ENCODE data around the gene CIDEA.
"Not testable (repeated sequence)": the region's sequence is repeated elsewhere in the genome, so short reads cannot be mapped to it uniquely, and the experiment has no call there.

The CIDEA gene

GRCh38 chr18:12239431-12239830, 14.7 kb upstream of the CIDEA start:
- DNase-seq: peak; percentile 56

GRCh38 chr18:12242658-12243260, 11.4 kb upstream of the CIDEA start:
- DNase-seq: no peak

GRCh38 chr18:12243272-12243671, 10.9 kb upstream of the CIDEA start:
- not testable (repeated sequence) for DNase-seq

GRCh38 chr18:12245793-12246135, 8.4 kb upstream of the CIDEA start:
- DNase-seq: no peak

GRCh38 chr18:12246849-12247808, 7.0 kb upstream of the CIDEA start:
- peak; percentile 20 for DNase-seq

- no peak for DNase-seq
These were observed 6.2 kb upstream of the CIDEA start for GRCh38 chr18:12247946-12248345.

GRCh38 chr18:12248926-12249720, 5.0 kb upstream of the CIDEA start:
- DNase-seq: no peak

GRCh38 chr18:12251311-12251710, 2.9 kb upstream of the CIDEA start:
- DNase-seq: no peak

GRCh38 chr18:12252061-12252460, 2.1 kb upstream of the CIDEA start:
- no peak for DNase-seq

GRCh38 chr18:12253027-12253426, 1.1 kb upstream of the CIDEA start:
- no peak for DNase-seq

GRCh38 chr18:12253663-12254135, 462 bp upstream of the CIDEA start:
- DNase-seq: no peak

- DNase-seq: no peak
These were observed 805 bp downstream of the CIDEA start for GRCh38 chr18:12254820-12255511.

- DNase-seq: peak; percentile 24
These were observed 1.5 kb downstream of the CIDEA start for GRCh38 chr18:12255626-12256026.

GRCh38 chr18:12256951-12257350, 2.8 kb downstream of the CIDEA start:
- peak; percentile 40 for DNase-seq

- no peak for DNase-seq
These were observed 4.0 kb downstream of the CIDEA start for GRCh38 chr18:12257996-12258718.

- no peak for DNase-seq
These were observed 4.9 kb downstream of the CIDEA start for GRCh38 chr18:12258719-12259705.

- DNase-seq: no peak
These were observed 8.6 kb downstream of the CIDEA start for GRCh38 chr18:12262748-12263147.

GRCh38 chr18:12264864-12265263, 10.7 kb downstream of the CIDEA start:
- DNase-seq: no peak

- DNase-seq: peak; percentile 84
These were observed 17.4 kb downstream of the CIDEA start for GRCh38 chr18:12271376-12272235.
